ENCODE data around the gene SLC44A5.

The SLC44A5 gene

GRCh38 chr1:75630998-75631397 is 20.1 kb upstream of the SLC44A5 start:
- TF ChIP-seq TCF12 (IDR thresholded peaks at IDR 0.05; ENCODE audit: low read depth) (no peak), CEBPB (IDR thresholded peaks at IDR 0.05) (no peak), USF1 (IDR thresholded peaks at IDR 0.05) (no peak), REST (IDR thresholded peaks at IDR 0.05; ENCODE audit: low read depth) (no peak), MAX (IDR thresholded peaks at IDR 0.05) (no peak), YY1 (IDR thresholded peaks at IDR 0.05; ENCODE audit: low read depth) (no peak), EP300 (IDR thresholded peaks at IDR 0.05; ENCODE audit: borderline replicate concordance) (no peak), NFIC (IDR thresholded peaks at IDR 0.05) (no peak), TEAD4 (IDR thresholded peaks at IDR 0.05) (no peak), ZBTB7A (IDR thresholded peaks at IDR 0.05; ENCODE audit: low read depth) (no peak), EGR1 (IDR thresholded peaks at IDR 0.05) (no peak), FOXM1 (IDR thresholded peaks at IDR 0.05; ENCODE audit: borderline replicate concordance, low read depth) (no peak), TAF1 (IDR thresholded peaks at IDR 0.05; ENCODE audit: low read depth) (no peak), CREB1 (IDR thresholded peaks at IDR 0.05; ENCODE audit: low read depth) (no peak), RAD21 (IDR thresholded peaks at IDR 0.05; ENCODE audit: low read depth) (no peak)

GRCh38 chr1:75630004-75630594 is 19.2 kb upstream of the SLC44A5 start:
- TF ChIP-seq FOXM1 (IDR thresholded peaks at IDR 0.05; ENCODE audit: borderline replicate concordance, low read depth): no peak
- no peak for TF ChIP-seq REST (IDR thresholded peaks at IDR 0.05; ENCODE audit: low read depth)
- TF ChIP-seq CREB1 (IDR thresholded peaks at IDR 0.05; ENCODE audit: low read depth): no peak
- TF ChIP-seq NFIC (IDR thresholded peaks at IDR 0.05): no peak
- no peak for TF ChIP-seq MAX (IDR thresholded peaks at IDR 0.05)
- no peak for TF ChIP-seq TEAD4 (IDR thresholded peaks at IDR 0.05)
- no peak for TF ChIP-seq TCF12 (IDR thresholded peaks at IDR 0.05; ENCODE audit: low read depth)
- TF ChIP-seq YY1 (IDR thresholded peaks at IDR 0.05; ENCODE audit: low read depth): no peak
- TF ChIP-seq RAD21 (IDR thresholded peaks at IDR 0.05; ENCODE audit: low read depth): no peak
- no peak for TF ChIP-seq USF1 (IDR thresholded peaks at IDR 0.05)
- no peak for TF ChIP-seq CEBPB (IDR thresholded peaks at IDR 0.05)
- TF ChIP-seq ZBTB7A (IDR thresholded peaks at IDR 0.05; ENCODE audit: low read depth): no peak
- TF ChIP-seq EP300 (IDR thresholded peaks at IDR 0.05; ENCODE audit: borderline replicate concordance): no peak
- no peak for TF ChIP-seq EGR1 (IDR thresholded peaks at IDR 0.05)
- TF ChIP-seq TAF1 (IDR thresholded peaks at IDR 0.05; ENCODE audit: low read depth): no peak

- TF ChIP-seq CREB1 (IDR thresholded peaks at IDR 0.05; ENCODE audit: low read depth): no peak
- no peak for TF ChIP-seq YY1 (IDR thresholded peaks at IDR 0.05; ENCODE audit: low read depth)
- no peak for TF ChIP-seq NFIC (IDR thresholded peaks at IDR 0.05)
- no peak for TF ChIP-seq ZBTB7A (IDR thresholded peaks at IDR 0.05; ENCODE audit: low read depth)
- TF ChIP-seq CEBPB (IDR thresholded peaks at IDR 0.05): no peak
- TF ChIP-seq USF1 (IDR thresholded peaks at IDR 0.05): no peak
- TF ChIP-seq TAF1 (IDR thresholded peaks at IDR 0.05; ENCODE audit: low read depth): no peak
- TF ChIP-seq RAD21 (IDR thresholded peaks at IDR 0.05; ENCODE audit: low read depth): no peak
- TF ChIP-seq EP300 (IDR thresholded peaks at IDR 0.05; ENCODE audit: borderline replicate concordance): no peak
- TF ChIP-seq MAX (IDR thresholded peaks at IDR 0.05): no peak
- TF ChIP-seq TEAD4 (IDR thresholded peaks at IDR 0.05): no peak
- no peak for TF ChIP-seq FOXM1 (IDR thresholded peaks at IDR 0.05; ENCODE audit: borderline replicate concordance, low read depth)
Observed at GRCh38 chr1:75625795-75626194, 14.9 kb upstream of the SLC44A5 start.

- TF ChIP-seq REST (IDR thresholded peaks at IDR 0.05; ENCODE audit: low read depth): no peak
- no peak for TF ChIP-seq TCF12 (IDR thresholded peaks at IDR 0.05; ENCODE audit: low read depth)
- TF ChIP-seq EP300 (IDR thresholded peaks at IDR 0.05; ENCODE audit: borderline replicate concordance): no peak
- TF ChIP-seq CREB1 (IDR thresholded peaks at IDR 0.05; ENCODE audit: low read depth): no peak
- no peak for TF ChIP-seq CEBPB (IDR thresholded peaks at IDR 0.05)
- no peak for TF ChIP-seq TAF1 (IDR thresholded peaks at IDR 0.05; ENCODE audit: low read depth)
- TF ChIP-seq EGR1 (IDR thresholded peaks at IDR 0.05): no peak
- no peak for TF ChIP-seq USF1 (IDR thresholded peaks at IDR 0.05)
- TF ChIP-seq ZBTB7A (IDR thresholded peaks at IDR 0.05; ENCODE audit: low read depth): no peak
- no peak for TF ChIP-seq NFIC (IDR thresholded peaks at IDR 0.05)
- TF ChIP-seq RAD21 (IDR thresholded peaks at IDR 0.05; ENCODE audit: low read depth): no peak
- TF ChIP-seq MAX (IDR thresholded peaks at IDR 0.05): no peak
- TF ChIP-seq TEAD4 (IDR thresholded peaks at IDR 0.05): no peak
- TF ChIP-seq YY1 (IDR thresholded peaks at IDR 0.05; ENCODE audit: low read depth): no peak
- TF ChIP-seq FOXM1 (IDR thresholded peaks at IDR 0.05; ENCODE audit: borderline replicate concordance, low read depth): no peak
Observed at GRCh38 chr1:75618382-75618781, 7.5 kb upstream of the SLC44A5 start.

Measured in Ishikawa (cell line).